Astrocyte of the cerebellum (primary cell): ENCODE measurements around the gene TMC5.

Experiments
- DNase-seq: peaks from one replicate; pipeline ENCODE4 v3.0.0-alpha.2; 2011; ENCODE audit warnings: low read depth
- H3K4me3 ChIP-seq: 2 replicates; pipeline ENCODE4 v1.5.1; 2011; ENCODE audit warnings: mild to moderate bottlenecking, low read depth, low read length, moderate library complexity
- in situ Hi-C: cut with HindIII; loops from 2 replicates; pipeline ENCODE4 v1.10.0; 2017; ENCODE audit warnings: low sequenced_read_pairs
- TF ChIP-seq, protein P1 (sequence below): IDR thresholded peaks from 2 replicates; pipeline ENCODE4 v1.5.1; 2012; ENCODE audit warnings: low read length, low read depth, moderate library complexity, mild to moderate bottlenecking; ENCODE audit errors: missing control alignments

TMC5 gene

GRCh38 chr16:19524616-19525384 is 107.1 kb downstream of the TMC5 start:
- DNase-seq: no peak
- in situ Hi-C loops: no loop called here
- TF ChIP-seq, protein P1, sequence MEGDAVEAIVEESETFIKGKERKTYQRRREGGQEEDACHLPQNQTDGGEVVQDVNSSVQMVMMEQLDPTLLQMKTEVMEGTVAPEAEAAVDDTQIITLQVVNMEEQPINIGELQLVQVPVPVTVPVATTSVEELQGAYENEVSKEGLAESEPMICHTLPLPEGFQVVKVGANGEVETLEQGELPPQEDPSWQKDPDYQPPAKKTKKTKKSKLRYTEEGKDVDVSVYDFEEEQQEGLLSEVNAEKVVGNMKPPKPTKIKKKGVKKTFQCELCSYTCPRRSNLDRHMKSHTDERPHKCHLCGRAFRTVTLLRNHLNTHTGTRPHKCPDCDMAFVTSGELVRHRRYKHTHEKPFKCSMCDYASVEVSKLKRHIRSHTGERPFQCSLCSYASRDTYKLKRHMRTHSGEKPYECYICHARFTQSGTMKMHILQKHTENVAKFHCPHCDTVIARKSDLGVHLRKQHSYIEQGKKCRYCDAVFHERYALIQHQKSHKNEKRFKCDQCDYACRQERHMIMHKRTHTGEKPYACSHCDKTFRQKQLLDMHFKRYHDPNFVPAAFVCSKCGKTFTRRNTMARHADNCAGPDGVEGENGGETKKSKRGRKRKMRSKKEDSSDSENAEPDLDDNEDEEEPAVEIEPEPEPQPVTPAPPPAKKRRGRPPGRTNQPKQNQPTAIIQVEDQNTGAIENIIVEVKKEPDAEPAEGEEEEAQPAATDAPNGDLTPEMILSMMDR: no peak
- peak overlapping the region; percentile 92 for H3K4me3 ChIP-seq

- H3K4me3 ChIP-seq: peak overlapping the region; percentile 92
- no peak for DNase-seq
- TF ChIP-seq, protein P1: no peak
- in situ Hi-C loops: no loop called here
Measured at GRCh38 chr16:19525385-19525723, 107.7 kb downstream of the TMC5 start.

- in situ Hi-C loops: no loop called here
Measured at GRCh38 chr16:19527161-19527560, 109.5 kb downstream of the TMC5 start.

GRCh38 chr16:19528666-19529065 is 111.0 kb downstream of the TMC5 start:
- in situ Hi-C loops: no loop called here
- no peak for DNase-seq
- no peak overlapping the region for H3K4me3 ChIP-seq
- TF ChIP-seq, protein P1: no peak

More at GRCh38 chr16:19527161-19527560, 109.5 kb downstream of the TMC5 start:
- TF ChIP-seq, protein P1: no peak
- no peak for DNase-seq
- no peak overlapping the region for H3K4me3 ChIP-seq

- in situ Hi-C loops: no loop called here
- TF ChIP-seq, protein P1: no peak
- no peak for DNase-seq
- no peak overlapping the region for H3K4me3 ChIP-seq
Measured at GRCh38 chr16:19532601-19533000, 114.9 kb downstream of the TMC5 start.

- no peak overlapping the region for H3K4me3 ChIP-seq
- in situ Hi-C loops: no loop called here
- DNase-seq: no peak
- TF ChIP-seq, protein P1: no peak
Measured at GRCh38 chr16:19540241-19540970, 122.7 kb downstream of the TMC5 start.
